Endothelial cell of umbilical vein (primary cell): ENCODE data around the gene NFS1. TPM values are rescaled to one million over a fixed set of nuclear protein-coding genes. Genes with fewer than 3 reads are reported as not detected.

Experiments used
- BruUV-seq: library from RNA; stranded (reverse); fragments of 400-500 nt; replicated peaks from 2 replicates; lab custom pipeline; 2021; lab: Mats Ljungman, UMichigan
- CTCF ChIA-PET: fragments of 300-600, 350-600 bp; sonication (Branson Sonifier 250); formaldehyde crosslinking; loops from one replicate; lab custom pipeline; 2021; ENCODE audit warnings: antibody characterized with exemption, inconsistent platforms; lab: Charles Lee
- POLR2A ChIA-PET: fragments of 300-600, 350-600 bp; sonication (Branson Sonifier 250); formaldehyde crosslinking; loops from one replicate; lab custom pipeline; 2021; ENCODE audit warnings: antibody characterized with exemption, inconsistent platforms; lab: Charles Lee
- DNase-seq: peaks from one replicate; pipeline ENCODE4 v3.0.0-alpha.2; 2011; ENCODE audit warnings: low read depth, low spot score
- FAIRE-seq: peaks from 2 replicates; lab custom pipeline; 2011; peaks lifted over from hg19 to GRCh38; lab: Jason Lieb, UNC
- H2AFZ ChIP-seq: 2 replicates; pipeline ENCODE4 v1.6.0; 2012; ENCODE audit warnings: low read depth, low read length, control low read depth, inconsistent platforms
- H3K27ac ChIP-seq: 2 replicates; pipeline ENCODE4 v1.5.1; 2011; ENCODE audit warnings: low read depth, mild to moderate bottlenecking, control low read depth, low read length, moderate library complexity; ENCODE audit not compliant: insufficient read depth
- H3K27me3 ChIP-seq, 2 experiments: 2 replicates each; pipeline versions ENCODE4 v1.6.0 to v1.6.1; 2011; ENCODE audit warnings: low read length in 2 of 2, mixed read lengths in 1 of 2; ENCODE audit not compliant: control insufficient read depth in 2 of 2, insufficient read depth in 2 of 2
- H3K36me3 ChIP-seq, 2 experiments: 2 replicates in 1 of 2; 3 replicates in 1 of 2; pipeline ENCODE4 v1.5.1; 2011; ENCODE audit warnings: low read length in 2 of 2, mild to moderate bottlenecking in 1 of 2, moderate library complexity in 1 of 2; ENCODE audit not compliant: control insufficient read depth in 2 of 2, insufficient read depth in 2 of 2; ENCODE audit errors: extremely low read depth in 1 of 2
- H3K4me1 ChIP-seq: 3 replicates; pipeline ENCODE4 v1.5.1; 2011; ENCODE audit warnings: mild to moderate bottlenecking, low read length; ENCODE audit not compliant: control insufficient read depth, insufficient read depth; ENCODE audit errors: extremely low read depth
- H3K4me2 ChIP-seq: 2 replicates; pipeline ENCODE4 v1.6.1; 2011; ENCODE audit warnings: low read length, control low read depth, mixed read lengths; ENCODE audit not compliant: insufficient read depth
- H3K4me3 ChIP-seq, 3 experiments: fragments of 200-600 bp in 1 of 3; sonication (generic), shearing (Covaris generic) in 1 of 3; replicated peaks in 1 of 3; 2 replicates each; pipeline ENCODE4 v1.5.1; 2011 to 2016; ENCODE audit warnings: control low read depth in 3 of 3, low read length in 3 of 3, mild to moderate bottlenecking in 2 of 3, inconsistent platforms in 1 of 3, low read depth in 1 of 3, moderate library complexity in 1 of 3; ENCODE audit not compliant: insufficient read depth in 1 of 3
- H3K79me2 ChIP-seq: 2 replicates; pipeline ENCODE4 v1.6.0; 2012; ENCODE audit warnings: low read length, inconsistent platforms; ENCODE audit not compliant: control insufficient read depth, insufficient read depth
- H3K9ac ChIP-seq: replicated peaks from 2 replicates; pipeline ENCODE3; 2011; ENCODE audit warnings: low read length, control low read depth; ENCODE audit not compliant: insufficient read depth; ENCODE audit errors: extremely low read depth
- H3K9me1 ChIP-seq: replicated peaks from 3 replicates; pipeline ENCODE4 v1.6.0; 2011; ENCODE audit warnings: mild to moderate bottlenecking, low read length; ENCODE audit not compliant: control insufficient read depth, insufficient read depth; ENCODE audit errors: extremely low read depth
- H3K9me3 ChIP-seq: replicated peaks from 2 replicates; pipeline ENCODE4 v1.5.1; 2012; ENCODE audit warnings: low read length, inconsistent platforms; ENCODE audit not compliant: control insufficient read depth, insufficient read depth
- H4K20me1 ChIP-seq: replicated peaks from 2 replicates; pipeline ENCODE3; 2011; ENCODE audit warnings: mild to moderate bottlenecking, low read length; ENCODE audit not compliant: control insufficient read depth, insufficient read depth; ENCODE audit errors: extremely low read depth
- FOS ChIP-seq: IDR thresholded peaks from 2 replicates; pipeline ENCODE4 v1.6.1; 2011; ENCODE audit warnings: mild to moderate bottlenecking, low read length, moderate library complexity, borderline replicate concordance; ENCODE audit not compliant: insufficient read depth
- JUN ChIP-seq: IDR thresholded peaks from 2 replicates; pipeline ENCODE4 v1.6.1; 2011; ENCODE audit warnings: borderline replicate concordance, low read depth; ENCODE audit not compliant: insufficient read length, insufficient read depth
- POLR2A ChIP-seq: IDR thresholded peaks from 2 replicates; pipeline ENCODE4 v1.6.1; 2012; ENCODE audit warnings: low read depth, mild to moderate bottlenecking, control low read depth, low read length
- POLR2AphosphoS5 ChIP-seq: IDR thresholded peaks from 2 replicates; pipeline ENCODE4 v1.6.1; 2012; ENCODE audit warnings: low read depth, mild to moderate bottlenecking, control low read depth, low read length, moderate library complexity; ENCODE audit not compliant: insufficient read depth
- dilution Hi-C: fragments of 300-500 bp; cut with MboI; formaldehyde crosslinking; loops from one replicate; pipeline ENCODE4 v1.15.0; 2019; ENCODE audit warnings: low sequenced_read_pairs; ENCODE audit not compliant: extremely low pct_ligation_motif_present
- intact Hi-C: fragments of 100-400 bp; cut with micrococcal nuclease; formaldehyde crosslinking; loops from one replicate; pipeline ENCODE4 v1.10.0; 2022
- polyA plus RNA-seq, 4 experiments: library from polyadenylated mRNA; depleted of rRNA in 3 of 4; stranded (reverse) in 3 of 4; unstranded in 1 of 4; fragments of >200 nt; gene quantifications; 2 replicates each; pipeline versions ENCODE4 v1.2.1 to v1.2.3, GENCODE V29; 2011 to 2012; ENCODE audit warnings: missing spikeins in 1 of 4
- total RNA-seq: library from RNA; stranded (reverse); gene quantifications from 2 replicates; pipeline ENCODE4 v1.2.3, GENCODE V29; 2021
- TF ChIP-seq, protein P1 (sequence below), 2 donors: IDR thresholded peaks; 1 replicate in 1 of 2; 2 replicates in 1 of 2; pipeline ENCODE4 v1.5.1; 2011; ENCODE audit warnings: low read length in 2 of 2, mild to moderate bottlenecking in 2 of 2, moderate library complexity in 2 of 2, control low read depth in 1 of 2, inconsistent platforms in 1 of 2, low read depth in 1 of 2; ENCODE audit not compliant: insufficient read depth in 1 of 2; ENCODE audit errors: extremely low read depth in 1 of 2

Gene NFS1
- total and polyA plus RNA-seq, 2 donors (not counting 3 experiments of a cell fraction or from before 2014, with no cell fraction given) = 25.1 to 28.4 TPM

DNA sequence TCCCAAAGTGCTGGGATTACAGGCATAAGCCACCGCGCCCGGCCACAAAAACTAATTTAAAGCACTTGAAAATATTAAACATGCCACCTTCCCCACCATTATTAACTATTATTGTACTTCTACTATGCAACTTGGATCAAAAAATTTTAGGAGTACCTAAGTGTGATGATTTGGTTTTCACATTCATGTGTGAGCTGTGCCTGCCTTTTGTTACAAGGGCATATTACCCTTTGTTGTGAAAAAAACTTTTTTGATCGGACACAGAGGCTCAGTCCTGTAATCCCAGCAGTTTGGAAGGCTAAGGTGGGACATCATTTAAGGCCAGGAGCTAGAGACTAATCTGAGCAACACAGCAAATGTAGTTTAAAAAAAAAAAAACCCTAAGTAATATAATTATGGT, 17.2 kb upstream of the NFS1 start:
- dilution Hi-C loops (no loop called here), intact Hi-C loops (no loop called here)
- H3K4me1 ChIP-seq = no peaks in the 10 kb centered on the region
- ChIA-PET POLR2A (interaction anchor here (0.7 to 0.8 kb wide), 2 partner anchors 26 to 97 kb away, joined by 3 read pairs; partner anchors contain the start of gene RBM39), CTCF (interaction anchor here (1.4 kb wide), 2 partner anchors 8 to 168 kb away, joined by 3 to 4 read pairs; no protein-coding TSS in a partner anchor)
- no peak overlapping the region for H3K9ac ChIP-seq
- no peak for FAIRE-seq
- no peak overlapping the region for H3K4me2 ChIP-seq
- DNase-seq = no peak
- no peak overlapping the region for H3K4me3 ChIP-seq
- TF ChIP-seq, protein P1, sequence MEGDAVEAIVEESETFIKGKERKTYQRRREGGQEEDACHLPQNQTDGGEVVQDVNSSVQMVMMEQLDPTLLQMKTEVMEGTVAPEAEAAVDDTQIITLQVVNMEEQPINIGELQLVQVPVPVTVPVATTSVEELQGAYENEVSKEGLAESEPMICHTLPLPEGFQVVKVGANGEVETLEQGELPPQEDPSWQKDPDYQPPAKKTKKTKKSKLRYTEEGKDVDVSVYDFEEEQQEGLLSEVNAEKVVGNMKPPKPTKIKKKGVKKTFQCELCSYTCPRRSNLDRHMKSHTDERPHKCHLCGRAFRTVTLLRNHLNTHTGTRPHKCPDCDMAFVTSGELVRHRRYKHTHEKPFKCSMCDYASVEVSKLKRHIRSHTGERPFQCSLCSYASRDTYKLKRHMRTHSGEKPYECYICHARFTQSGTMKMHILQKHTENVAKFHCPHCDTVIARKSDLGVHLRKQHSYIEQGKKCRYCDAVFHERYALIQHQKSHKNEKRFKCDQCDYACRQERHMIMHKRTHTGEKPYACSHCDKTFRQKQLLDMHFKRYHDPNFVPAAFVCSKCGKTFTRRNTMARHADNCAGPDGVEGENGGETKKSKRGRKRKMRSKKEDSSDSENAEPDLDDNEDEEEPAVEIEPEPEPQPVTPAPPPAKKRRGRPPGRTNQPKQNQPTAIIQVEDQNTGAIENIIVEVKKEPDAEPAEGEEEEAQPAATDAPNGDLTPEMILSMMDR (IDR thresholded peaks at IDR 0.05; ENCODE audit: extremely low read depth in 1 of 2, insufficient read depth in 1 of 2, low read depth in 1 of 2, low read length in 2 of 2) = no peak
- no peak for TF ChIP-seq JUN
- TF ChIP-seq POLR2A = no peak
- TF ChIP-seq POLR2AphosphoS5 = no peak
- peaks cover 44 to 55% of the 10 kb centered on the region in 2 experiments for H3K36me3 ChIP-seq
- no peak overlapping the region for H3K27ac ChIP-seq
- BruUV-seq = no TSS peak
- peaks cover 82% of the 10 kb centered on the region for H3K79me2 ChIP-seq
- H4K20me1 ChIP-seq = peaks cover 13% of the 10 kb centered on the region
- no peaks in the 10 kb centered on the region for H3K9me1 ChIP-seq
- no peaks in the 10 kb centered on the region for H3K9me3 ChIP-seq
- no peak overlapping the region for H2AFZ ChIP-seq
- H3K27me3 ChIP-seq = no peaks in the 10 kb centered on the region

DNA sequence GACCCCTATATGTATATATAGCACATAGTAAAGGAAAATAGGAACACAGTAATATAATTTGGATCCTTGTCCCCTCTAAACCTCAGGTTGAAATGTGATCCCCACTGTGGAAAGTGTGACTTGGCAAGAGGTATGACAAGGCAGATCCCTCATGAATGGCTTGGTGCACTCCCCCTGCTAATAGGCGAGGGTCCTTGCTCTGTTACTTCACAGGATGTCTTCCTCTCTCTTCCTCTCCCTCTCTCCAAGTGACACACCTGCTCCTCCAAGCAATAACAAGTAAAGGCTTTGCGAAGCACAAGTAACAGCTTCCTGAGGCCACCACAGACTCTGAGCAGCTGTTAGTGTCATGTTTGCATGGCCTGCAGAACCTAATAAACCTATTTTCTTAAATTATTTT, 16.5 kb upstream of the NFS1 start:
- no peak for FAIRE-seq
- intact Hi-C loops (no loop called here), dilution Hi-C loops (no loop called here)
- no peaks in the 10 kb centered on the region for H3K9me1 ChIP-seq
- H3K36me3 ChIP-seq = peaks cover 41 to 57% of the 10 kb centered on the region in 2 experiments
- no peak for DNase-seq
- H4K20me1 ChIP-seq = peaks cover 14% of the 10 kb centered on the region
- H3K79me2 ChIP-seq = peaks cover 83% of the 10 kb centered on the region
- POLR2A ChIA-PET = interaction anchor here (0.8 kb wide), 1 partner anchor 26 kb away, joined by 3 read pairs; the partner anchor contains the start of gene RBM39
- TF ChIP-seq FOS (no peak), POLR2AphosphoS5 (peak; percentile 26)
- H3K9ac ChIP-seq = no peak overlapping the region
- no peaks in the 10 kb centered on the region for H3K27me3 ChIP-seq
- H3K4me3 ChIP-seq = no peak overlapping the region
- H3K9me3 ChIP-seq = no peaks in the 10 kb centered on the region
- H3K27ac ChIP-seq = no peak overlapping the region
- CTCF ChIA-PET = interaction anchor here (1.4 to 1.8 kb wide), 3 partner anchors 8 to 169 kb away, joined by 3 to 5 read pairs (median 4); no protein-coding TSS in a partner anchor
- H2AFZ ChIP-seq = no peak overlapping the region
- H3K4me1 ChIP-seq = no peaks in the 10 kb centered on the region
- no TSS peak for BruUV-seq
- H3K4me2 ChIP-seq = no peak overlapping the region
